IPS-NIHi7 (cell line): ENCODE measurements around the gene COMMD4.
"Not testable (repeated sequence)": the region's sequence is repeated elsewhere in the genome, so short reads cannot be mapped to it uniquely, and the experiment has no call there.

Source experiments
- DNase-seq: peaks from one replicate; pipeline ENCODE4 v3.0.0; 2012; ENCODE audit warnings: mixed read lengths; ENCODE audit errors: extremely low spot score

COMMD4 gene

DNA sequence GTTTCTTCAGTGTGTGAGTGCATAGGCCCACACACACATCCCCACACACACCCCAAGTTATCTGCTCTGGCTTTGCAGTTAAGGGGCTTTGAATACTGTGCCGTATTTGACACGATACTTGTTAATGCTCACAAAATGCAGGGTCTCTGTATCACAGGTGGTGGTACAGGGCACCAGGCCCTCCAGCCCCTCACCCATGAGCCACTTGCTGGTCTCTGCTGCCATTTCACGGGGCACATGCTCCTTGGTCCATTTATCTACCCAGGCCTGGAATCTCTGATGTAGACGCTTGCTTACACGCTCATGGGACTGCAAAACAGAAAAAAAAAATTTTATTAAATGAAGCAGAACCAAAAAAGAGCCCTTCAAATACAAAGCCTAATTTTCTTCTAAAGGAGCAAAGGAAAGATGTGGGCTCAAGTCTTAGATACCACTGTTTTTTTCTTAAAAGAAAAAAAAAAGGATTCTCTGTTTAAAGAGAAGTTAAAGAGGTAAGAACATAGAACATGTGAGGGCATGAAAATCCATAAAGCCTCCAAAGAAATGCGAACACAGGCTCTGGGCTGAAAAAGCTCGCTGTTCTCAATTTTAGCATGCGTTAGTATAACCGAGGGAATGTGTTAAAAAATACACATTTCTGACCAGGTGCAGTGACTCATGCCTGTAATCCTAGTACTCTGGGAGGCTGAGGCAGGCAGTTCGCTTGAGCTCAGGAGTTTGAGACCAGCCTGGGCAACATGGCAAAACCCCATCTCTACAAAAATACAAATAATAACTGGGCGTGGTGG is 36.2 kb downstream of the COMMD4 start:
- no peak for DNase-seq

DNA sequence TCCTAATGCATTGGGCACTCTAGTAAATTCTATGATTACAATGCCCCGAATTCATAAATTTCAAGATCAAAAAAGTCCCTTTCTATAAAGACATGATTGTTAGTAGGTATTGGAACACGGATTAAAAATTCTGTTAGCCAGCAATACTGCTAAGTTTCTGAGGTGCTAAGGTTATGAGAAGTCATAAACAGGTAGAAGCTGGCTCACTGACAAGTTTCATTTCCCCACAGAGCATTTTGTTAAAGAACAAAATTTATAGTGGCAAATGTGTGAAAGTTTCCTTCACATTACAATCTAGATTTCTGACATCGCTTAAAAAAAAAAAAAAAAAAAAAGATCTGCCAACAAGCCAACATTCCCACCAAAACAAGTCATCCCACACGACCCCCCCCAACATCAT is 44.9 kb downstream of the COMMD4 start:
- no peak for DNase-seq

- not testable (repeated sequence) for DNase-seq
Measured at GRCh38 chr15:75383986-75384385, 48.1 kb downstream of the COMMD4 start.
